ENCODE results near the gene CIP2A.

Gene CIP2A

DNA sequence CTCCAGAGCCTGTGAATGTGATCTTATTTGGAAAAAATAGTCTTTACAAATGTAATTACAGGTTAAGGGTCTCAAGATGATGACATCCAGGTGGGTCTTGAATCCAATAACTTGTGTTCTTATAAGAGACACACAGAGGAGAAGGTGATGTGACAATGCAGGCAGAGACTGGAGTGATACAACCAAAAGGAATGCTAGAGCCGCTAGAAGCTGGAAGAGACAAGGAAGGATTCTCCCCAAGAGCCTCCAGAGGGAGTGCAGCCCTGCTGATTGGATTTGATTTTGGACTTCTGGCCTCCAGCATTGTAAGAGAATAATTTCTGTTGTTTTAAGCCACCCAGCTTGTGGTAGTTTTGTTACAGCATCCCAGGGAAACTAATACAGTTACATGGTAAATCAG, 88.5 kb downstream of the CIP2A start:
- Histone ChIP-seq H3K36me3 (ENCODE audit: insufficient read depth, low read length) (no peaks in the 10 kb centered on the region), H3K9me2 (ENCODE audit: low read depth, low read length) (no peaks in the 10 kb centered on the region)

More for the DNA sequence above, 88.5 kb downstream of the CIP2A start:
- H2AFZ ChIP-seq (ENCODE audit: low read length), result no peak overlapping the region
- TF ChIP-seq, protein P1, sequence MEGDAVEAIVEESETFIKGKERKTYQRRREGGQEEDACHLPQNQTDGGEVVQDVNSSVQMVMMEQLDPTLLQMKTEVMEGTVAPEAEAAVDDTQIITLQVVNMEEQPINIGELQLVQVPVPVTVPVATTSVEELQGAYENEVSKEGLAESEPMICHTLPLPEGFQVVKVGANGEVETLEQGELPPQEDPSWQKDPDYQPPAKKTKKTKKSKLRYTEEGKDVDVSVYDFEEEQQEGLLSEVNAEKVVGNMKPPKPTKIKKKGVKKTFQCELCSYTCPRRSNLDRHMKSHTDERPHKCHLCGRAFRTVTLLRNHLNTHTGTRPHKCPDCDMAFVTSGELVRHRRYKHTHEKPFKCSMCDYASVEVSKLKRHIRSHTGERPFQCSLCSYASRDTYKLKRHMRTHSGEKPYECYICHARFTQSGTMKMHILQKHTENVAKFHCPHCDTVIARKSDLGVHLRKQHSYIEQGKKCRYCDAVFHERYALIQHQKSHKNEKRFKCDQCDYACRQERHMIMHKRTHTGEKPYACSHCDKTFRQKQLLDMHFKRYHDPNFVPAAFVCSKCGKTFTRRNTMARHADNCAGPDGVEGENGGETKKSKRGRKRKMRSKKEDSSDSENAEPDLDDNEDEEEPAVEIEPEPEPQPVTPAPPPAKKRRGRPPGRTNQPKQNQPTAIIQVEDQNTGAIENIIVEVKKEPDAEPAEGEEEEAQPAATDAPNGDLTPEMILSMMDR (IDR thresholded peaks at IDR 0.05; ENCODE audit: low read length), result no peak
- no peak for TF ChIP-seq EZH2 (IDR thresholded peaks at IDR 0.05; ENCODE audit: borderline replicate concordance, low read length)
- H3K79me2 ChIP-seq (ENCODE audit: insufficient read depth, low read length), result no peaks in the 10 kb centered on the region
- no peaks in the 10 kb centered on the region for H4K20me1 ChIP-seq (ENCODE audit: insufficient read depth, low read length)
- no peaks in the 10 kb centered on the region for H3F3A ChIP-seq (ENCODE audit: insufficient read depth, low read length)
- no peak overlapping the region for H3K9ac ChIP-seq (ENCODE audit: low read length)
- no peak overlapping the region for H3K27ac ChIP-seq (ENCODE audit: low read depth, low read length, poor library complexity, severe bottlenecking)
- H3K27me3 ChIP-seq (ENCODE audit: insufficient read depth, low read length), result no peaks in the 10 kb centered on the region
- no peak overlapping the region for H3K4me2 ChIP-seq (ENCODE audit: low read length)
- no peak overlapping the region for H3K4me3 ChIP-seq (ENCODE audit: low read depth, low read length, poor library complexity, severe bottlenecking)
- H3K4me1 ChIP-seq (ENCODE audit: insufficient read depth, low read length, severe bottlenecking), result no peaks in the 10 kb centered on the region
- H3K9me3 ChIP-seq (ENCODE audit: low read length), result no peaks in the 10 kb centered on the region
